HG02678 (cell line): ENCODE data around the gene MYO1D.

Experiments used
- ATAC-seq: cut with Tn5 transposase; IDR thresholded peaks from one replicate; pipeline ENCODE4 v1.9.1; 2021; ENCODE audit warnings: mild to moderate bottlenecking, moderate library complexity; ENCODE audit not compliant: unreplicated experiment

The MYO1D gene

GRCh38 chr17:32517982-32518381 is 358.9 kb downstream of the MYO1D start:
- no peak for ATAC-seq

GRCh38 chr17:32516940-32517701 is 359.8 kb downstream of the MYO1D start:
- no peak for ATAC-seq

GRCh38 chr17:32516450-32516849 is 360.5 kb downstream of the MYO1D start:
- ATAC-seq = no peak

- peak; percentile 58 for ATAC-seq
Observed at GRCh38 chr17:32515677-32516383, 361.1 kb downstream of the MYO1D start.

- no peak for ATAC-seq
Observed at GRCh38 chr17:32514606-32515005, 362.3 kb downstream of the MYO1D start.

- no peak for ATAC-seq
Observed at GRCh38 chr17:32513579-32513978, 363.3 kb downstream of the MYO1D start.

GRCh38 chr17:32512328-32512727 is 364.6 kb downstream of the MYO1D start:
- no peak for ATAC-seq

- no peak for ATAC-seq
Observed at GRCh38 chr17:32510466-32510865, 366.5 kb downstream of the MYO1D start.

- no peak for ATAC-seq
Observed at GRCh38 chr17:32508926-32509325, 368.0 kb downstream of the MYO1D start.

GRCh38 chr17:32504166-32504990 is 372.5 kb downstream of the MYO1D start:
- ATAC-seq = no peak

GRCh38 chr17:32503251-32504165 is 373.4 kb downstream of the MYO1D start:
- peak; percentile 87 for ATAC-seq

GRCh38 chr17:32502710-32503109 is 374.2 kb downstream of the MYO1D start:
- no peak for ATAC-seq

- ATAC-seq = no peak
Observed at GRCh38 chr17:32502013-32502412, 374.9 kb downstream of the MYO1D start.

- ATAC-seq = no peak
Observed at GRCh38 chr17:32498391-32498790, 378.5 kb downstream of the MYO1D start.

- ATAC-seq = no peak
Observed at GRCh38 chr17:32497431-32498205, 379.3 kb downstream of the MYO1D start.

GRCh38 chr17:32496395-32497073 is 380.4 kb downstream of the MYO1D start:
- no peak for ATAC-seq

GRCh38 chr17:32495359-32496231 is 381.3 kb downstream of the MYO1D start:
- no peak for ATAC-seq
